Mesenchymal stem cell (in vitro differentiated cells and primary cell): Measurements from ENCODE around the gene BAG5.

Experiments
- DNase-seq: peaks from one replicate; pipeline ENCODE4 v3.0.0-alpha.2; 2013
- H2AFZ ChIP-seq: one replicate; pipeline ENCODE4 v1.6.1; 2013; ENCODE audit warnings: low read depth, mild to moderate bottlenecking, control low read depth, inconsistent platforms, low read length, moderate library complexity
- H2AK5ac ChIP-seq: 2 replicates; pipeline ENCODE4 v1.6.1; 2013; ENCODE audit warnings: low read length, moderate library complexity, mild to moderate bottlenecking, inconsistent platforms; ENCODE audit not compliant: severe bottlenecking
- H2BK120ac ChIP-seq: one replicate; pipeline ENCODE4 v1.6.1; 2013; ENCODE audit warnings: low read depth, mild to moderate bottlenecking, inconsistent platforms, low read length, moderate library complexity
- H2BK12ac ChIP-seq, 2 experiments: one replicate each; pipeline ENCODE4 v1.6.1; 2013; ENCODE audit warnings: inconsistent platforms in 2 of 2, low read length in 2 of 2, mild to moderate bottlenecking in 2 of 2, moderate library complexity in 2 of 2, control low read depth in 1 of 2
- H2BK15ac ChIP-seq: one replicate; pipeline ENCODE4 v1.6.1; 2013; ENCODE audit warnings: mild to moderate bottlenecking, low read depth, inconsistent platforms; ENCODE audit not compliant: poor library complexity, severe bottlenecking
- H2BK5ac ChIP-seq: 2 replicates; pipeline ENCODE4 v1.6.1; 2013; ENCODE audit warnings: low read depth, mild to moderate bottlenecking, low read length, control low read depth, inconsistent platforms; ENCODE audit not compliant: poor library complexity, severe bottlenecking
- H3K14ac ChIP-seq, 2 experiments: one replicate each; pipeline ENCODE4 v1.6.1; 2013; ENCODE audit warnings: inconsistent platforms in 2 of 2, low read length in 2 of 2, control low read depth in 1 of 2, mild to moderate bottlenecking in 1 of 2, moderate library complexity in 1 of 2
- H3K18ac ChIP-seq, 2 experiments: one replicate each; pipeline ENCODE4 v1.6.1; 2013; ENCODE audit warnings: inconsistent platforms in 2 of 2, low read length in 2 of 2, control low read depth in 1 of 2, low read depth in 1 of 2, mild to moderate bottlenecking in 1 of 2
- H3K23ac ChIP-seq, 2 experiments: one replicate each; pipeline ENCODE4 v1.6.1; 2013; ENCODE audit warnings: inconsistent platforms in 2 of 2, low read length in 2 of 2, mild to moderate bottlenecking in 2 of 2, moderate library complexity in 2 of 2, control low read depth in 1 of 2
- H3K27ac ChIP-seq: 2 replicates; pipeline ENCODE4 v1.5.1; 2013; ENCODE audit warnings: mild to moderate bottlenecking, moderate library complexity, low read length, control low read depth, inconsistent platforms; ENCODE audit not compliant: poor library complexity, severe bottlenecking
- H3K27me3 ChIP-seq, 2 experiments: 2 replicates each; pipeline versions ENCODE4 v1.6.1 to v1.7.0; 2013; ENCODE audit warnings: low read length in 2 of 2, mild to moderate bottlenecking in 2 of 2, moderate library complexity in 2 of 2, control low read depth in 1 of 2, inconsistent platforms in 1 of 2; ENCODE audit not compliant: control insufficient read depth in 1 of 2, insufficient read depth in 1 of 2
- H3K36me3 ChIP-seq, 2 experiments: 2 replicates each; pipeline versions ENCODE4 v1.6.1 to v1.7.0; 2013; ENCODE audit warnings: low read length in 2 of 2, control low read depth in 1 of 2, inconsistent platforms in 1 of 2, low read depth in 1 of 2, mild to moderate bottlenecking in 1 of 2; ENCODE audit not compliant: insufficient read depth in 2 of 2, control insufficient read depth in 1 of 2
- H3K4ac ChIP-seq, 2 experiments: one replicate each; pipeline ENCODE4 v1.6.1; 2013; ENCODE audit warnings: inconsistent platforms in 2 of 2, low read length in 2 of 2, mild to moderate bottlenecking in 2 of 2, moderate library complexity in 2 of 2, control low read depth in 1 of 2, low read depth in 1 of 2
- H3K4me1 ChIP-seq: 2 replicates; pipeline ENCODE4 v1.6.1; 2013; ENCODE audit warnings: low read depth, low read length, control low read depth; ENCODE audit not compliant: control insufficient read depth, insufficient read depth
- H3K4me2 ChIP-seq: 2 replicates; pipeline ENCODE4 v1.6.1; 2013; ENCODE audit warnings: low read length, mild to moderate bottlenecking, inconsistent platforms; ENCODE audit not compliant: poor library complexity, severe bottlenecking
- H3K4me3 ChIP-seq, 2 experiments: 2 replicates each; pipeline versions ENCODE4 v1.5.1 to v1.7.0; 2013; ENCODE audit warnings: low read length in 2 of 2, mild to moderate bottlenecking in 2 of 2, control low read depth in 1 of 2, low read depth in 1 of 2; ENCODE audit not compliant: insufficient read depth in 1 of 2
- H3K79me1 ChIP-seq: replicated peaks from 2 replicates; pipeline ENCODE4 v1.6.1; 2013; ENCODE audit warnings: mild to moderate bottlenecking, control low read depth, low read length, inconsistent platforms; ENCODE audit not compliant: poor library complexity, severe bottlenecking
- H3K9ac ChIP-seq: 2 replicates; pipeline ENCODE4 v1.7.0; 2013; ENCODE audit warnings: mild to moderate bottlenecking, low read length, moderate library complexity
- H3K9me3 ChIP-seq: 2 replicates; pipeline ENCODE4 v1.7.0; 2013; ENCODE audit warnings: mild to moderate bottlenecking, low read length; ENCODE audit not compliant: control insufficient read depth
- H4K8ac ChIP-seq: one replicate; pipeline ENCODE4 v1.6.1; 2013; ENCODE audit warnings: inconsistent platforms, mild to moderate bottlenecking, low read length, moderate library complexity
- H4K91ac ChIP-seq: one replicate; pipeline ENCODE4 v1.6.1; 2013; ENCODE audit warnings: mild to moderate bottlenecking, low read length, inconsistent platforms
- WGBS: methylation state at CpG from one replicate; pipeline ENCODE4 v1.1.7; 2013; ENCODE audit warnings: mixed read lengths; 5-methylcytosine and 5-hydroxymethylcytosine counted together

BAG5 gene

DNA sequence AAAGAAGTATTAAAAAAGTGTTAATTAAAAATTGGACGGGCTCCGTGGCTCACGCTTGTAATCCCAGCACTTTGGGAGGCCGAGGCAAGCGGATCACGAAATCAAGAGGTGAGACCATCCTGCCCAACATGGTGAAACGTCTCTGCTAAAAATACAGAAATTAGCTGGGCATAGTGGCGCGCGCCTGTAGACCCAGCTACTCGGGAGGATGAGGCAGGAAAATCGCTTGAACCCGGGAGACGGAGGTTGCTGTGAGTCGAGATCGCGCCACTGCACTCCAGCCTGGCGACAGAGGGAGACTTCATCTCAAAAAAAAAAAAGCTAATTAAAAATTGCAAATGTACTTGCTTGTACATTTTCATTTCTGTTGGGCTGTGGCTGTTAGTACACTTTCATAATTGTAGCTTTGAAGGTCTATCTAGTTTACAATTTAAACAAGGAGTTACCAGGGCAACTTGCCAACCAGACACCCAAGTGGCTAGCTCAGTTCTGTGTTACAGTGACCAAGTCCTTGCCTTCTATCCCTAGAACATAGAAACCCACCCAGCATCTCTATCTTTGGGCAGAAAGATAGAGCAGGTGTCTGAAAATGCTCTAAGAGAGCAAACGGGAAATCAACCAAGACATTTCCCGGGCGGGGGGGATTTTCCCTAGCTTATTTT, 1.5 kb upstream of the BAG5 start:
- peak; percentile 26 for DNase-seq
- H3K4me3 ChIP-seq, result peak overlapping the region; percentile 31 to 98
- no peak overlapping the region for H3K18ac ChIP-seq
- peak overlapping the region; percentile 74 for H3K4me2 ChIP-seq
- H2BK12ac ChIP-seq, result no peak overlapping the region
- peaks cover 10% of the 10 kb centered on the region for H3K4me1 ChIP-seq
- no peak overlapping the region for H2AFZ ChIP-seq
- H2AK5ac ChIP-seq, result peak overlapping the region; percentile 24
- peak overlapping the region; percentile 96 for H3K9ac ChIP-seq
- H3K79me1 ChIP-seq, result peaks cover 5% of the 10 kb centered on the region
- no peak overlapping the region for H4K8ac ChIP-seq
- no peak overlapping the region for H3K4ac ChIP-seq
- peaks cover 15 to 26% of the 10 kb centered on the region in 2 experiments for H3K36me3 ChIP-seq
- no peaks in the 10 kb centered on the region for H3K9me3 ChIP-seq
- no peak overlapping the region for H3K14ac ChIP-seq
- no peak overlapping the region for H4K91ac ChIP-seq
- no peak overlapping the region for H2BK5ac ChIP-seq
- peak overlapping the region; percentile 28 for H2BK15ac ChIP-seq
- WGBS, result 85% methylated on average over 15 of the region's 21 CpGs
- H3K23ac ChIP-seq, result no peak overlapping the region
- no peak overlapping the region for H2BK120ac ChIP-seq
- no peak overlapping the region for H3K27ac ChIP-seq
- no peaks in the 10 kb centered on the region for H3K27me3 ChIP-seq

DNA sequence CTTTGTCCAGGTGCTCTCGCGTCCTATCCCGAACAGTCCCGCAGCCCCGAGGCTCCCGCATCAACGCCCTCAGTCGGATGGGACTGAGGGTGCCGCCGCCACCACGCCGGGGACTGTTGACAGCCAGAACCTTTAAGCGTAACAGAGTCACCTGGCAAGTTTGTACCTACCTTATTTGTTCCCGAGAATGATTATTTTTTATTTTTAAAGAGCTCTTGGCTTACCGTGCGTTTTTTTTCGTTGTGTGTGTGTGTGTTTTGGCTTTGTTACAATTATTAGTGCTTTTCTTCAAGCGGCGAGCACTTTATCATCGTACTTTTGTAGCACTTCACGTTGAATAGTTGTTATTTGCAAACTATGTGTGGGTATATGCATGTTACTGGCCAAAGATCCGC, 766 bp upstream of the BAG5 start:
- WGBS, result 5% methylated on average over 20 of the region's 22 CpGs
- Histone ChIP-seq H3K23ac (no peak overlapping the region), H4K8ac (no peak overlapping the region), H2BK12ac (peak overlapping the region in 1 of 2 experiments; percentile 24), H3K9ac (peak overlapping the region; percentile 96), H3K4me3 (peak overlapping the region; percentile 98 to 100), H3K18ac (peak overlapping the region; percentile 88 to 96), H2AK5ac (no peak overlapping the region), H3K14ac (no peak overlapping the region), H2BK5ac (no peak overlapping the region), H3K9me3 (no peaks in the 10 kb centered on the region), H2BK120ac (peak overlapping the region; percentile 68), H3K4me1 (peaks cover 9% of the 10 kb centered on the region), H3K4me2 (peak overlapping the region; percentile 74), H3K27ac (peak overlapping the region; percentile 33), H2BK15ac (peak overlapping the region; percentile 96), H2AFZ (peak overlapping the region; percentile 91), H3K4ac (peak overlapping the region in 1 of 2 experiments; percentile 94), H3K27me3 (no peaks in the 10 kb centered on the region), H4K91ac (no peak overlapping the region), H3K79me1 (peaks cover 3% of the 10 kb centered on the region), H3K36me3 (peaks cover 13 to 30% of the 10 kb centered on the region in 2 experiments)
- DNase-seq, result no peak

DNA sequence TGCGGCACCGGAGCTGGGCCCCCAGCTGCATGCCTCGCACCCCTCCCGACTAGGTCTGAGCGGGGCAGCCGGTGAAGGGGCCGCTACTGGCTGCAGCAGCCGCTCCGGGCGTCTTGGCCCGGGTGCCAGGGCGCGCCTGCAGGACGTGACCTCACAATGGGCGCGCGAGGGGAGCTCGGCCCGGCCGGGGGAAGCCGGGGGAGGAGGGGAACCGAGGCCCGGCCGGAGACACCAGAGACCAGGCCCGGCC, 353 bp downstream of the BAG5 start:
- Histone ChIP-seq H3K27ac (peak overlapping the region; percentile 73), H3K27me3 (no peaks in the 10 kb centered on the region), H3K36me3 (peaks cover 13 to 30% of the 10 kb centered on the region in 2 experiments), H3K9ac (peak overlapping the region; percentile 96), H3K79me1 (peaks cover 3% of the 10 kb centered on the region), H3K4me3 (peak overlapping the region; percentile 98 to 100), H2AFZ (peak overlapping the region; percentile 93), H3K9me3 (no peaks in the 10 kb centered on the region), H4K91ac (peak overlapping the region; percentile 100), H2BK15ac (no peak overlapping the region), H4K8ac (peak overlapping the region; percentile 74), H2BK120ac (peak overlapping the region; percentile 100), H2AK5ac (no peak overlapping the region), H3K14ac (no peak overlapping the region), H3K4ac (peak overlapping the region; percentile 76 to 99), H3K18ac (peak overlapping the region; percentile 73 to 79), H3K23ac (peak overlapping the region in 1 of 2 experiments; percentile 66), H3K4me1 (peaks cover 15% of the 10 kb centered on the region), H2BK12ac (no peak overlapping the region), H3K4me2 (peak overlapping the region; percentile 95), H2BK5ac (peak overlapping the region; percentile 100)
- 1% methylated on average over 14 of the region's 25 CpGs for WGBS
- no peak for DNase-seq

DNA sequence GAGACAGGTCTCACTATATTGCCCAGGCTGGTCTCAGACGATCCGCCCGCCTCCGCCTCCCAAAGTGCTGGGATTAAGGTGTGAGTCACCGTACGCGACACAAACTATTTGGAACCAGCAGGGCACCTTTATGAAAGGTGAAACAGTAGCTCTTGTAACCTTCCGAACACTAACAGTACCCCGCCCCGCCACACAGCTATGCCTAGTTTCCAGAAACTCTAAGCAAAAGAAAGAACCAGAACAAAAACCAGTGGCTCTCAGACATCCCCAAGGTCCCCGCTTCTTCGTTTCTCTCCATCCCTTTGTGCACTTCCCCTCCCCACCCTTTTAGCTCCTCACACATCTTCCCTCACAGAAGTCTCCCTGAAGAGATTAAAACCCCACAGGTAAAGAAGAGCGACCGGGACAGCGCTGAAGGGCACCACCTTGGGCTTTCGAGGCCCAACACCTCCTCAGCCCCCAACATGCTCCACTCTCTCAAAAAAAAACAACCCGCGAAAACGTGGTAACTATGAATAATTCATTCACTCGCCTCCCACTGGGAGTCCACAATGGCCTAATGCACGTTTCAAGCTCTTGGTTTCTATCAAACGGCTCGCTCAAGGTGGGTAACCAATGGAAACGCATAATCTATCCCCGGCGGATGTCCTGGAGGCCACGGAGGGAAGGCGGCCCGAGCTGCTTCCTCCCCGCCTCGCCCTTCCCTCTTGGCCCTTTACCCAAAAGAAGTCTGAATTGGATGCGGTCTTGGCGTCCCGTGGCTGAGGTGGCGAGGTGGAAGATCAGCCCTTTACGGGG, 877 bp downstream of the BAG5 start:
- WGBS, result 3% methylated on average over 34 of the region's 36 CpGs
- Histone ChIP-seq H3K4me2 (peak overlapping the region; percentile 95), H3K4me1 (peaks cover 15% of the 10 kb centered on the region), H3K18ac (peak overlapping the region; percentile 73 to 79), H3K9ac (peak overlapping the region; percentile 96), H2AFZ (peak overlapping the region; percentile 93), H3K23ac (peak overlapping the region in 1 of 2 experiments; percentile 66), H4K91ac (peak overlapping the region; percentile 69), H3K14ac (no peak overlapping the region), H3K79me1 (peaks cover 3% of the 10 kb centered on the region), H2BK5ac (peak overlapping the region; percentile 100), H3K9me3 (no peaks in the 10 kb centered on the region), H4K8ac (peak overlapping the region; percentile 67), H3K27ac (peak overlapping the region; percentile 73), H3K27me3 (no peaks in the 10 kb centered on the region), H3K4me3 (peak overlapping the region; percentile 98 to 100), H3K36me3 (peaks cover 10 to 33% of the 10 kb centered on the region in 2 experiments), H2BK15ac (peak overlapping the region; percentile 16), H2BK12ac (peak overlapping the region in 1 of 2 experiments; percentile 26), H3K4ac (peak overlapping the region; percentile 76 to 99), H2AK5ac (peak overlapping the region; percentile 78), H2BK120ac (no peak overlapping the region)
- DNase-seq, result peak; percentile 73
